IPS-NIHi11 (cell line): ENCODE measurements around the gene TUBB.
A peak's percentile ranks its signal among the peaks of the same experiment; 100 is the strongest.

Source experiments
- DNase-seq: peaks from one replicate; pipeline ENCODE4 v3.0.0; 2012; ENCODE audit warnings: mixed read lengths, low spot score

TUBB gene

DNA sequence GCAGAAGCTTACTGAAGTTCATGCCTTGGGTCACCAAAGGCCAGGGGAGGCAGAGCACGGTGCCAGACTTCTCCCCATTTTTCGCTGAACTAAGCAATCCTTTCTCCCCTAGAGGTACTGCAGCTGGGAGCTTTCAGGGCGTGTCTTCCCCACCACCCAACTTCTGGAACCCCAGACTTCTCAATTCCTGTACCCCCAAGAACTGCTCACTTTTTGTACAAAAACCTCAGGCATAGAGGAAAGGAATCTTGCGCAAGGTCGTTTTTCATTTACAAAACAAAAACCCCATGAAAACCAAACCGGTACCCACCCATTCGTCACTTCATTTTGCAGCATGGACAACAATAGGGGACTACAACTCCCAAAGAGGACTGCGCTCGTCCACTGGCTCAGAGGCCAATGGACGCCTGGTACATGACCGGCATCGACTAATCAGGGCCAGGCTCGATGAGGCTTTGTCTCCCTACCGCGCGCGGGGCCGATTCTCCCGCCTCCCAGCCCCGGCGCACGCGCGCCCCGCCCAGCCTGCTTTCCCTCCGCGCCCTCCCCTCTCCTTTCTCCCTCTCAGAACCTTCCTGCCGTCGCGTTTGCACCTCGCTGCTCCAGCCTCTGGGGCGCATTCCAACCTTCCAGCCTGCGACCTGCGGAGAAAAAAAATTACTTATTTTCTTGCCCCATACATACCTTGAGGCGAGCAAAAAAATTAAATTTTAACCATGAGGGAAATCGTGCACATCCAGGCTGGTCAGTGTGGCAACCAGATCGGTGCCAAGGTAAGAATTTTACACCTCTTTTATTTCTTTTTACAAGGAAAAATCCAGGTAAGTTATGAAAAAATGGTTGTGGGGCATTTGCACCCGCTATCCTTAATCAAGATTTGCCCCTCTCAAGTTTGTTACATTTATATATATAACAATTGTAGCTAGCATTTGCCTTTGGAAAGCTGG is at the start of gene TUBB:
Gene TUBB (plus strand): TSS at position 562 of the 947 bp plus-strand sequence. CDS start 155 bp downstream, at position 717.
- peak; percentile 83 for DNase-seq

DNA sequence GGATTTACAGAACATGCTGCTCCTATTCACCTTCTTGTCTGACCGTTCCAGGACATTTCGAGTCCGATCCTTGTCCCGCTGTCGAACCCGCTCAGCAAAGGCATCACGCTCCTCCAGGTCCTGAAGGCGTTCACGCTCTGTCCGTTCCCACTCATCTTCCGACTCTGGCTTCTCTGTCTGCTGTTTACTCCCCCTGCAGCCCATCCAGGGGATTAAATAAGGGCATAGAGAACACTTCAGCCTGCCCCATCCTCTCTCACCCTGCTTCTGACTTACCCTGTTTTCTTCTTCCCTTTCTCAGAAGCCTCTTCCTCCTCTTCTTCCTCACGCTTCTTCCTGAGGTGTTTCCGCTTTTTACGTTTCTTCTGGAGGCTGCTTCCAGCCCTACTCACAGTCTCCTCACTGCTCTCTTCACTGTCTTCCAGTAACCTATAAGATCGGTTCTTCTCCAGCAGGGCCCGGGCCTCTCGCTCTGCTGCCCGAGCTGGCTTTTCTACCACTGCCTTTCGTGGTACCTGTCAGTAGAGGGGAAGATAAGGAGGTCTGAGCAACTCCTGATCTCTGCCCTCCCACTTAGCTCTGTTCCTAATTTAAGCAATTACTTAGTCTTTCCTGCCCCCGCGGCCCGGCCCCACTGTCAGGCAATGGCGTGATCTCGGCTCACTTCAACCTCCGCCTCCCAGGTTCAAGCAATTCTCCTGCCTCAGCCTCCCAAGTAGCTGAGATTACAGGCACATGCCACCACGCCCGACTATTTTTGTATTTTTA is 49.2 kb upstream of the TUBB start:
- no peak for DNase-seq

DNA sequence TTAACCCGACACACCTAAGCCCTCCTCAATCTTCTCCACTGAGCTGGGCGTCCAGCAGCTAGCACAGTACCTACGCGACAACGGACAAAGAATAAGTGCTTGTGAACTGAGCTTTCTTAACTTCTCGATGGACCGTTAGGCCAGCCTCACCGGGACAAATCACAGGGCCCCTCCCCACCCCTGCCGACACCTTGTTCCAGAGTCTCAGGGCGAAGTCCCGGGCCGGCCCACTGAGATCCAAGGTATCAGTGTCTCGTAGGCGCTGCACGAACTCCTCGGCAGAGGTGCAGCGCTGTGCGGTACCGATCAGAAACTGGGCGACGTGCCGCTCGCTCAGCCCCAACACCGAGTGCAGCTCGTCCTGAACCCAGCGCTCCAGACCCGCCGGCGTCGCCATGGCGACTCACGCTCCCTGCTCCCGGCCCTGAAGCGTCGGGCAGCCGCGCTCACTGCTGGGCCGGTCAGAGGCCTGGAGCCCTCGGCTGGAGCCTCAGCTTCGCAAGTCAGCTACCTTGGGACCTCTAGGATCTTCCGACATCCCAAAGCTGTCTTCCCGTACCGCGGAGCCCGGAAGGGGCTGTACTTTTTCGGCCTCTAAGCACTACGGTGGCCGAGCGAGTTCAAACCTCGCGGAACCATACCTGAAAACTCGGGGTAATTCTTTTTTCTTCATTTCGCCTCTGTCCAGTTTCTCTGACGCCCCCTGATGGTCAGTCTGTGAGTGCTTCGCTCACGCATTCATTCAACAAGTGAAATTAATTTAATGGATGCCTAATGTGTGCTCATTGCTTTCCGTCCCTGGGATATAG is 47.5 kb upstream of the TUBB start, which contains the start of gene DHX16:
Gene DHX16 (minus strand): TSS at position 562 of the 809 bp plus-strand sequence. CDS start 165 bp downstream, at position 397.
- DNase-seq = peak; percentile 93

DNA sequence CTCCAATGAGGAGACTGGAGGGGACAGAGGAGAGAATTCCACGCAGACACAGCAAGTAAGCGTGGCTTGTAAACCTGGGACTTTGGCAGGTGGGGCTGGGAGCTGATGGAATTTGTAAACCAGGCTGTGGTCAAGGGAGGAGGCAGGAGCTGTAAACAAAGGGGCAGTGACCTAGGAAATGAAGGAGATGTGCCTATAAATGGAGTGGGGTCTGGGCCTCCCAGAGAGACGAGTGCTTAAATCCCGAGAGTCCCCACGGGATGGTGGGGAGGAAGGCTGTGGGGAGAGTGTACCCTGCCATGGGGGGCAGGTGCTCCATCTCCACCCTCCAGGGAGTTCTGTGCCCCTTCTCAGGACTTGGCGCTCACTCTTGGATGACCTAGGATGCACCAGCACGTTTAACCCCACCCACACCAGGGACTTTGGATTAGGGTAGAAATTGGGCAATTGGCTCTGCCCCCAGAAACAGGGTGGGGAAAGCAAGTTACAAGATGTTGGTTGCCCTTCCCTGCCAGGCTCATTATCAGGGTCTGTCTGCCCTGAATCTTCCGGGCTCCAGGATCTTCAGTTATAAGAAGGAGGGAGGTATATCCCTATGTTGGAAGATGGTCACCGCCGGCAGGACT is 43.4 kb upstream of the TUBB start:
- DNase-seq = no peak

DNA sequence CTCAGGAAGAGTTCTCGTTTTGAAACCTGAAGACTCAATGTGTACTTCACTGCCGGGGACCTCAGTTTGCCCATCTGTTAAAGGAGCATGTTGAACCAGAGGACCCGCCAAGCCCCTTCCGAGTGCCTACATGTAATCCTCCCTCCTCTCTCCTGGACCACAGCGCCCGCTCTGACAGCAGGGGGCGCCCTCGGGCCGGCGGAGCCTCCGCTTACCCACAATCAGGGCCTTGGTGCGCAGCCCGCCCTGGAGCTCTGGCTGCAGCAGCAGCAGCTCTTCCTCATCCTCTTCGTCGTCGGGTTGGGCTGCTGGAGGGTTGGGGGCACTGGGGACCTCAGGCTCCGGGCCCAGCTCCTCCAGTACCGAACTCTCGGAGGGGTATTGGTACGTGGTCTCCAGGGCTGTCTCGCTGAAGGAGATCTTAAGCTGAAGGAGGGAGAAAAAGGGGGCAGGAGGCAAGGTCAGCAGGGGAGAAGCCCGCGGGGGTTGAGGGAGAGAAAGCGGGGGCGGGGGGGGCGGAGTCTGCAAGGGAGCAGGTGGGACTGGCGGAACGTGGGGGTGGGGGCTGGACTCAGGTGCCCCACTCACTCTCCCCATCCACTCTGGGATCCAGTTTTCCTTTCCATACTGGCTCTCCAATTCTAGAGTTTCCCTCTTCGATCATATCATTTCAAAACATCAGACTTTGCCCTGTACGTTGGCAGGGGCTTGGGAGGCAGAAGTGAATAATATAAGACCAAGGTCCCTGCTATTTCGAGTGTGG is 41.0 kb upstream of the TUBB start:
- DNase-seq = peak; percentile 88

DNA sequence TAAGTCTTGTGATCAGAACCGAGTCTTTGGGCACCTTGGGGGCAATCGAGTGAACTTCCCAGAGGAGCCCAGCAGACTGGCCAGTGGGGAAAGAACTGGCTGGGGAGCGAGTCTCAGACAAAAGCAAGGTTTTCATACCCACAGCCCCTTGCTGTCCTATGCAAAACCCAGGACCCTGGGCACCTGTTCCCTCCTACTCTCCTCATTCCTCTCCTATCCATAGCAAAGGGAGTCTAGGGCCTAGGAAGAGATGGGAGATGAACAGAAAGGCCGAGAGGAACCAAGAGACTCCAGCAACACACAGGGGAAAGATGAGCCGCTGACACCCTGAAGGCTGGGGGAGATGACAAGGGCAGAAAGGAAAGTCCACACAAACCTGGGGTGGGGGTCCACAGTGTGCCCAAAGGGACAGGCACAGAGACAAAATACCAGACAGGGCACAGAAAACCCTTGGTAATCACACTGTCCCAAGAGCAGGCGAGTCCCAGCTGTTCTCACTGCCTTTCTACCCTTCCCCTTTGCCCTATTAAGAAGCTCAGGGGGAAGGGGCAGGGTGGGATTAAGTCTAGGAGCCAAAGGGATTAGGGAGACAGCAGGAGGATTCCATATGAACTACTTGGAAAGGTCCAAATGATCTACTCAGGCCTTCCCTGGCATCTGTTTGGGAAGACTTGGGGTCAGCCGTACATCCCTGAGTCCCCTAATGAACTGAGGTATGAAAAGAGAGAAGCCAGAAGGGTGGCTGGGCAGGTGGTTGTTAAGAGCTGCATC is 40.2 kb upstream of the TUBB start:
- no peak for DNase-seq

DNA sequence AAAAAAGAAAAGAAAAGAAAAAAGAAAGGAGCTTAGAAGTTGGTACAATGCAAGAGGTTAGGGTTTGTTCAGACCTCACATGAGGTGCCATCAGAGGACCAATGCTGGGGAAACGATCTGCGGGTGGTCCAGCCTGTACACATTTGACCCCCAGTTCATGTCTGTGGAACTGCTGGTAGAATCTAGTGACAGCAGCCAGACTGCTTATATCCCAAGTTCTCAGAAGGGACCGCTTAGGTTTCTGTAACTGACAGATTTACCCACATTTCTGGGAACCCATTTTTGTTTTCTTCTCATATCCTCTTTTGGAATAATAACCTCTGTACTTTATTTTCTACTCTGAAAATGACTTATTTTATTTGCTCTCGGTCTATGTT is 38.4 kb upstream of the TUBB start:
- DNase-seq = no peak

DNA sequence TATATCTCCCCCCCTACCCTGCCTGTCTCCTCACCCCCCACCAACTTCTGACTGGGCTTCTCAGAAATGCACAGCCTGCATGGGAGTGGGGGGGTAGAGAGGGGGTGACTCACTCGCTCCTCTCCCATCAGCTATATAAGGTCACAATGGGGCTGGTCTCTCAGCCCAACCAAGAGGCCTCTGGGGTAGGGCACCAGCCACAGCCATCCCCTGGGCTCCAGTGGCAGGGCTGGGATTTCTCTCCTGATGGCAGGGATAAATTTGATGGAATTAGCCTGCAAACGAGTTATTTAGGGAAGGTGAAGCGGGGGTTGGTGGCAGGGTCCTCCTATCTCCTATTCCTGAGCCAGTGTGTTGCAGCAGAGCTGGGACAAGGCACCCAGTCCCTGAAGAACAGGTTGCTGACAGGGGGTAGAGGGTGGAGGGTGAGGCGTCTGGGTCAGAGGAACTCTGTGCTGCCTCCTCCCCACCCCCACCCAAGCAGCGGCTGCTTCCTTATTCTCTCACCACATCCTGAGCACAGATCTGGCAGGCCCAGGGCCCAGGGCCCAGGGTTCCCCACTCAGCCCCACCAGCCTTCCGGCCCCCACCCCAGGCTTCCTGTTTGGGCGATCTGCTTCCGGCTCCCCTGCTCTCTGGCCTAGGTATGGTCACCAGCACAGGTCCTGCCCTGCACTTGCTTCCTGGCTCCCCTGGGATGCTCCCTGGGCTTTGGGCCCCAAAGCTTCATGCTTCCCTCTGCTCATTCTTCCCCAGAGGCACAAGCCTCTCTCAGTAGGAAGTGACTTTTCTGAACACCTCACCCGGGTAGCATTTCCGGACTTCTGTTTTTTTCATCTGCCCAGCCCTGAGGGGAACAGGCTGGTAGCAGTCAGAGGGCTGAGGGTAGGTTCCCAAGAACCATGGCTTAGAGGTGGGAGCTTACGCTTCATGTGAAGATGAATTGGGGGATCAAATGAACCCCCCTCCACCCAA is 37.7 kb upstream of the TUBB start:
- DNase-seq = peak; percentile 49

DNA sequence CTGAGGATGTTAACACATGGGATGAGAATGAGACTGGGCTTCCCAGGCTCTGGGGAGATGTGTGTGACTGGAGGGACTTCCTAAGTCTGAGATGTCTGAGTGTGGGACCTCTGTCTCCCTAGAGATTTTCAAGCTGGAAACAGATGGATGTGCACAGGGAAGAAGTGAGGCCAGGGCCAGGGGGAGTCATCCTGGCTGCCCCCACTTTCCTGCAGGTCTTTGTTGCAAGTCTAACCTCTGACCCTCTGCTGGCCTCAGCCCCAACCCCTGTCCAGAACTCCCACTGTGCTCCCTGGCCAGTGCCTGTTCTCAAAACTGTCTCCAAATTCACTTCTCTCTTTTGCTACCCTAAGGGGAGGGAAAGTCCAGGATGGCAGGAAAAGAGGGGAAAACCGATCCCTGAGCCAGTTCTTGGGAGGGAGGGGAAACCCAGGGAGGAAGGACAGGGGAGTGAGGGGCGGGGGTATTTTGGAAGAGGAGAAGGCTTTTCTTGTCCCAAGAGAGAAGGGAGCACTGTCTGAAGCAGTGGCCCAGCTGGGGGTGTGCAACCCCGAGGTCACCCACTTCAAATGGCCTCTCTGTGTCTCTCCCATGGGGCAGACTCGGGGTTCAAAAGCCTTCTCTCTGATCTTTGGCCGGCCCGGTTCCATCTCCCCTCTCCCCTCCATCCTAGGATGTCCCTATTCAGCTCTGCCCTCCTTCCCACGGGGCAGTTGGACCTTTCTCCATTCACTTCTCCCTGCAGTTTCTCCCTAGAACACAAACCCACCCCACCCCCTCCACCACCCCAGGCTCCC is 36.8 kb upstream of the TUBB start:
- DNase-seq = no peak

DNA sequence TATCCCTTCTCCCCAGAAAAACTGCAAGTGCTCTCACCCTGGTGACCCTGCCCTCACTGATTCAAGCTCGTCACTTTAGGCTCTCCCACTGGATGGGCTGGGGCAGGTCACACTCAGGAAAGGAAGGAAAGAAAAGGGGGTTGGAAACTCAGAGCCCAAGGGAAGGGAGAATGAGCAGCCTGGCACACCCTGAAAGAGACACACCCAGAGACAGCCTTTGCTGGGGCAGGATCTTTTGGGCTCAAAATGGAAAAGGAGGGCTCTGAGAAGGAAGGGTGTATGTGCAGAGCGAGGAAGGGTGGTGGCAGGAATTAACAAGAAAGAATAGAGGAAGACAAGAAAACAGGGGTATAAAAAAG is 36.2 kb upstream of the TUBB start:
- DNase-seq = no peak

DNA sequence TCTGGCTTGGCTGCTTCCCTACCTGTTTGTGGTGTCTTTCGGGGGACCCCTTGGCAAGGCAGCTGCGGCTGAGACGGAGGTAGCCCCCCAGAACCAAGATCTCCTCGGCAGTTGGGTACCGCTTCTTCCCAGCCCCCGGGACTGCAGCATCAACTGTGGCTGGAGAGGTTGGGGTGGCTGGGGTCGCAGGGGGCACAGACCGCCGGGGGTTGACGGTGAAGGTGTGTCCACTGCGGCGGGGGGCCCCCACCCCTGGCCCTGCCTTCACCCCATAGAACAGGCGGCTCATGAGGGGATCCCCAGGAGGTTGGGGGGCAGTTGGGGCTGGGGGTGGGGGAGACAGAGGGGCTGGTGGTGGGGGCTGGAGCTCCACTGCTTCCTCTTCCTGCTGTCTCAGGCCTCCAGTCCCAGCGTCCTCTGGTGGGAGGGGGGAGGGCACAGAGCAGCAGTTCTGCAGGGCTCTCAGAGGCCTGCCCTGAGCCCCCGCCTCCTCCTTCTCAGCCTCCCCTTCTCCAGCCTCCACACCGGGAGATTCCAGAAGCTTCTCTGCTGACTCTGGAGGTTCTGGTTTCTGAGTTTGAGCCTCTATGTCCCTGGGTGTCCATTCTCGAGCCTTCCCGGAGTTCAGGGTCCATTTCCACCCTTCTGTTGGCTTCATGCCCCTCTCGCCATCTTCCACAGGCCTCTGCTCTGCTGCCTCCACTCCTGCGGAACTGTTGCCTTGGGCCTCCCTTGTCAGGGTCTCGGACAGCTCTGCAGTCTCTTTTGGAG is 35.6 kb upstream of the TUBB start:
- no peak for DNase-seq

DNA sequence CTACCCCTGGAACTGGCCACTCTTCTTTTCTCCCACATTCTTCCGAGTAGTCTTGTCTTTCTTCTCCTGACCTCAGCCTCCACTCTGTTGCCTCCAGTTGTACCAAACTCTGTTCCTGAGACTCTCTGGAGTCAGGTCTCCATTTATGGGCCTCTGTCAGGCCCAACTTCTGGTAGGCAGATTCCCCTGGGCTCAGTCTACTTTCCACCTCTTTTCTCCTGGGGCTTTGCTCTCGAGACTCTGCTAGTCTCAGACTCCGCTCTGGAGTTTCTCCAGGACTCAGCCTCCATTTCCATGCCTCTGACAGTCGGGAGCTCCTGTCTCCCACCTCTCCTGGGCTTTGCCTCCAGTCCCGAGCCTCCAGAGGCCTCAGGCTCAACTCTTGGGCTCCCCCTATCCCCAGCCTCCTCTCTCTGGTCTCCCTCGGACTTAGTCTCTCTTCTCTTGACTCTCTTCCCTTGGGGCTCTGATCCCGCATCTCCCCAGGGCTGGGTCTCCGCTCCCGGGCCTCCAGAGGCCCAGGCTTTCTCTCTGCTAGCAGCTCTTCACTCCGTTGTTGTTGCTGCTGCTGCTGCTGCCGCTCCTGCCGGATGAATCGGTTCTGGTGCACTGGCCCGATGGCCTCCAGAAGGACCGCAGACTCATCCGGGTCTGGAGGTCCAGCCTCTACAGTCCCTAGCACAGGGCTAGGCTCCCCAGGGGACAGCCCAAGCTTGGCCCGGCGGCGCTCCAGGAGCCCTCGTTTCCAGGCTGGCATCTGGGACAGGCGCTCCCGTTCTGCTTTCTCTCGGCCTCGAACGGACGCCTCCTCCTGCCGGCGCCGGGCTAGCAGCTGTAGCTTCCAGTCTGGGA is 34.8 kb upstream of the TUBB start:
- DNase-seq = peak; percentile 25

DNA sequence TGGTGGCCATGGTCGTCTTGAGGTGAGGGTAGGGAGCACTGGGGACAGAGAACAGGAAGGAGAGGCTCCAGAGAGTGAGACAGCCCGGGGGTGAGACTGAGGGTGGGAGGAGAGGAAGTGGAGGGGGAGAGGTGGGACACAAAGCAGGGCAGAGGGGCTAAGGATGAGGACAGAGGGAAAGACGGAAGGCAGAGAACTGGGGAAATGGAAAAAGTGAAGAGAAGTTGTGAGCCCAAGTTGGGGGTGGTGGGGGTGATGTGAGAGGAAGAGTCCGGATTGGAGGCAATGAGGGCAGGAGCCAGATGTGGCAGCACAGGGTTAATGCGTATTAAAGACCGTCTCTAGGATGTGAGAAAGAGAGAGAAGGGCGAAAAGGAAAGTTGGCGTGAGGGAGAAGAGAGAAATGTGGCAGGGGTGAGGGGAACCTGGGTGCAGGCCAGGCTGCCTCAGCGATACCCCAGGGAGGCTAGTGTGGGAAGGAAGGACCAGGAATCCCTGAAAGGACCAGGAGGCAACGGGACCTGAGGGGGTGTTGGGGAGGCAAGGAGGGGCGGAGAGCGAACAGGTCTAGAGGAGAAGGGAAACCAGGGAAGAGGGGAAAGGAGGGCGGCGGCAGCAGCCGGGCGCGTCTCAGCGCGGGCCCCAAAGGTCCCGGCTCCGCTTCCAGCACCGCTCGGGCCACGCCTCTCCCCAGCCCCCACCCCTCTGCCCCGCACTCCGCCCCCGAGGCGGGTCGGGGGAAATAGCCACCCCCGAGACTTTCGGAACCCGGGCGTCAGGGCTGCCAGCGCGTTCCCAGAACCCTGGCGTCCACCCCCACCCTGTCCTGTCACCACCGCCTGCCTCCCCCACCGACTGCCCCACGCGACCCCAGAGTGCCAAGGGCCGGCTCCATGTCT is 33.9 kb upstream of the TUBB start, which contains the start of gene PPP1R18:
Gene PPP1R18 (minus strand): TSS at position 637 of the 899 bp plus-strand sequence. CDS start 627 bp downstream, at position 10.
- peak; percentile 73 for DNase-seq

DNA sequence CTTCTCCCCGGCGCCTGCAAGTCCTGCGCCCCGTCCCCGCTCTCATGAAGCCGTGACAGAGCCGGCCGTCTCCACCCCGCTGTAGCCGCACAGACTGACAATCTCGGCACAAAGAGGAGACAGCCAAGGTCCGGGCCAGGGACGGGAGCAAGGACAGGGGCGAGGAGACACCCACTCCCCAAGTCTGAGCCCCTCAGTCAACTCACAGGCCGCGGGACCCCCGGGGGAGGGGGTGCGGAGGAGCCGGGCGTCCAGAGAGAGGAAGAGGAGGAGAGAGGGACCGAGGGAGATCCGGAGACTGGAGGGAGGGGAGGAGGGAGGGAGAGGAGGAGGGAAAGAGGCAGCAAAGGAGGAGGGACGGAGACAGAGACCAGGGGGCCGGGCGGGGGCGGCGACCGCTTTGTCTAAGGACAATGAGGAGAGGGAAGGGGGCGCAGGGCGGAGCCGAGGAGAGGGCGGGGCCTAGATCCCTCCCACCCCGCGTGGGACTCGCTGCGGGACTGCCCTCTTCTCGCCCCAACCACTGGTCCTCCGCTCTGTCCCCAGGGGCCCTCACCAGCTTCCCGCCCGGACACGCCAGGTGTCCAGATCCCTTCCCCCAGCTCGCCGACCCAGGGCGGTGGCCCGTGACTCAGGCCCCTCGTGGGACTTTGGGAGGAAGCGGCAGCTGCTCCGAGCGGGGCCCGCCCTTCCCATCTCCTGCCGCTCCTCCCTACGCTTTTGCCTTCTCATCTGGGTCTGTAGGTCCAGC is 33.1 kb upstream of the TUBB start:
- peak; percentile 75 for DNase-seq
